Measurements from ENCODE around the gene GTPBP3.

GRCh38 chr19:17352608-17353280 lies 15.4 kb downstream of the GTPBP3 start:
- TF ChIP-seq CTCF (optimal IDR thresholded peaks at IDR 0.05 in 1 of 3, IDR thresholded peaks at IDR 0.05 in 1 of 3, conservative IDR thresholded peaks at IDR 0.05 in 1 of 3; ENCODE audit: extremely low read depth in 1 of 3, insufficient read depth in 2 of 3, low read length in 3 of 3) = no peak
- no peak for TF ChIP-seq EZH2 (IDR thresholded peaks at IDR 0.05; ENCODE audit: low read length)
